ENCODE results near the gene SPATA9. TPM values are rescaled to one million over a fixed set of nuclear protein-coding genes. Genes with fewer than 3 reads are reported as not detected.

Gene SPATA9
- total RNA-seq (2022; extraction: Qiagen RNA extraction; ENCODE audit: low read depth): not detected in 5 replicates

GRCh38 chr5:95682891-95683290 lies at the start of gene SPATA9:
Gene SPATA9 (minus strand): TSS chr5:95682991. CDS start chr5:95682854, 137 bp downstream.

GRCh38 chr5:95730730-95731570 lies 48.2 kb upstream of the SPATA9 start, which contains the start of gene RHOBTB3:
Gene RHOBTB3 (plus strand): TSS chr5:95731336. CDS start chr5:95731683, 347 bp downstream.

GRCh38 chr5:95646569-95647431 lies 36.0 kb downstream of the SPATA9 start, which contains the start of gene RFESD:
Gene RFESD (plus strand): TSS chr5:95646777. CDS start chr5:95652272, 5,495 bp downstream.

GRCh38 chr5:95620030-95620869 lies 62.5 kb downstream of the SPATA9 start, which contains the start of gene GPR150:
Gene GPR150 (plus strand): TSS chr5:95620087. CDS start chr5:95620276, 189 bp downstream.

Other genes starting within 250 kb of the SPATA9 start
- 16.0 to 25.7 TPM (median 23.4 TPM) in 5 replicates for gene SKIC3, start 128.0 kb downstream of the SPATA9 start, total RNA-seq (2022; extraction: Qiagen RNA extraction; ENCODE audit: low read depth)
- gene ARSK, start 127.9 kb downstream of the SPATA9 start, total RNA-seq (2022; extraction: Qiagen RNA extraction; ENCODE audit: low read depth): 6.1 to 7.4 TPM (median 7.1 TPM) in 5 replicates
- gene GPR150, start 62.9 kb downstream of the SPATA9 start, total RNA-seq (2022; extraction: Qiagen RNA extraction; ENCODE audit: low read depth): 0.08 to 0.27 TPM (median 0.21 TPM) in 3 of 5 replicates, not detected in the others
- gene RFESD, start 36.2 kb downstream of the SPATA9 start, total RNA-seq (2022; extraction: Qiagen RNA extraction; ENCODE audit: low read depth): 3.1 to 4.8 TPM (median 4.1 TPM) in 5 replicates
- 6.8 to 9.2 TPM (median 9.0 TPM) in 5 replicates for gene RHOBTB3, start 48.3 kb upstream of the SPATA9 start, total RNA-seq (2022; extraction: Qiagen RNA extraction; ENCODE audit: low read depth)
- 84.5 to 167 TPM (median 97.7 TPM) in 5 replicates for gene GLRX, start 139.7 kb upstream of the SPATA9 start, total RNA-seq (2022; extraction: Qiagen RNA extraction; ENCODE audit: low read depth)